B cell (primary cell): ENCODE measurements around the gene ALKBH2.

Experiments
- CTCF ChIP-seq: fragments of 200-600 bp; IDR thresholded peaks from one replicate; pipeline ENCODE4 v1.8.0; 2022; ENCODE audit warnings: antibody characterized with exemption, mild to moderate bottlenecking
- EZH2 ChIP-seq: IDR thresholded peaks from 2 replicates; pipeline ENCODE4 v1.6.1; 2012; ENCODE audit warnings: borderline replicate concordance, low read depth, mild to moderate bottlenecking, moderate library complexity, low read length; ENCODE audit not compliant: insufficient read depth, poor library complexity, severe bottlenecking

GRCh38 chr12:109115404-109115757 is 22.1 kb upstream of the ALKBH2 start:
- TF ChIP-seq CTCF (no peak), EZH2 (no peak)
